SU-DHL-6 (cell line): Measurements from ENCODE around the gene ISM1.

Experiments used
- H2AFZ ChIP-seq: fragments of 200-600 bp; sonication (generic); 2 replicates; pipeline ENCODE4 v1.6.1; 2014; ENCODE audit warnings: low read depth, mild to moderate bottlenecking, moderate library complexity, mixed read lengths, antibody characterized with exemption, low read length; ENCODE audit not compliant: severe bottlenecking
- H3F3A ChIP-seq: fragments of 200-600 bp; shearing (Covaris generic); 2 replicates; pipeline ENCODE4 v1.6.0; 2016; ENCODE audit warnings: antibody characterized with exemption, mild to moderate bottlenecking; ENCODE audit not compliant: insufficient read depth
- H3K27ac ChIP-seq: fragments of 200-600 bp; sonication (generic); 2 replicates; pipeline ENCODE4 v1.5.1; 2016; ENCODE audit warnings: low read depth, mild to moderate bottlenecking, low read length, moderate library complexity, mixed read lengths
- H3K27me3 ChIP-seq: fragments of 200-600 bp; sonication (generic), shearing (Covaris generic); 2 replicates; pipeline ENCODE4 v1.6.0; 2014; ENCODE audit warnings: mild to moderate bottlenecking, low read length
- H3K36me3 ChIP-seq: fragments of 200-600 bp; sonication (generic); 2 replicates; pipeline ENCODE4 v1.6.1; 2014; ENCODE audit warnings: mild to moderate bottlenecking, low read length, mixed read lengths
- H3K4me2 ChIP-seq: fragments of 300-600, 200-600 bp; shearing (Covaris generic), sonication (generic); 2 replicates; pipeline ENCODE4 v1.6.0; 2014; ENCODE audit warnings: low read length, low read depth, mild to moderate bottlenecking; ENCODE audit not compliant: poor library complexity, severe bottlenecking
- H3K4me3 ChIP-seq: fragments of 200-600 bp; sonication (generic); 2 replicates; pipeline ENCODE4 v1.5.1; 2014; ENCODE audit warnings: antibody characterized with exemption, low read length, mild to moderate bottlenecking, mixed read lengths; ENCODE audit not compliant: insufficient read depth, poor library complexity, severe bottlenecking
- H3K79me2 ChIP-seq: fragments of 200-600 bp; sonication (generic); 2 replicates; pipeline ENCODE4 v1.6.1; 2014; ENCODE audit warnings: mild to moderate bottlenecking, low read length, moderate library complexity; ENCODE audit not compliant: insufficient read depth
- H3K9ac ChIP-seq: fragments of 200-600 bp; sonication (generic); 2 replicates; pipeline ENCODE4 v1.7.0; 2014; ENCODE audit warnings: mild to moderate bottlenecking, low read length
- H3K9me2 ChIP-seq: fragments of 200-600 bp; sonication (generic); replicated peaks from 2 replicates; pipeline ENCODE4 v1.6.1; 2014; ENCODE audit warnings: low read length; ENCODE audit not compliant: insufficient read depth
- H3K9me3 ChIP-seq: fragments of 200-600 bp; sonication (generic); 2 replicates; pipeline ENCODE4 v1.6.1; 2014; ENCODE audit warnings: low read length, mixed read lengths; ENCODE audit not compliant: insufficient read depth
- H4K20me1 ChIP-seq: fragments of 200-600 bp; sonication (generic); 2 replicates; pipeline ENCODE4 v1.6.1; 2014; ENCODE audit warnings: low read depth, mild to moderate bottlenecking, antibody characterized with exemption, low read length, moderate library complexity, mixed read lengths
- EZH2phosphoT487 ChIP-seq: fragments of 200-600 bp; sonication (generic), shearing (Covaris generic); conservative IDR thresholded peaks from 2 replicates; pipeline ENCODE4 v1.6.1; 2018; ENCODE audit warnings: mild to moderate bottlenecking, antibody characterized with exemption, low read length, moderate library complexity, mixed read lengths
- TF ChIP-seq, protein P1 (sequence below): fragments of 200-600 bp; sonication (generic); IDR thresholded peaks from one replicate; pipeline ENCODE4 v1.5.1; 2017; ENCODE audit warnings: antibody characterized with exemption, mild to moderate bottlenecking, low read length, moderate library complexity; ENCODE audit not compliant: insufficient read depth, poor library complexity, severe bottlenecking

Gene ISM1

DNA sequence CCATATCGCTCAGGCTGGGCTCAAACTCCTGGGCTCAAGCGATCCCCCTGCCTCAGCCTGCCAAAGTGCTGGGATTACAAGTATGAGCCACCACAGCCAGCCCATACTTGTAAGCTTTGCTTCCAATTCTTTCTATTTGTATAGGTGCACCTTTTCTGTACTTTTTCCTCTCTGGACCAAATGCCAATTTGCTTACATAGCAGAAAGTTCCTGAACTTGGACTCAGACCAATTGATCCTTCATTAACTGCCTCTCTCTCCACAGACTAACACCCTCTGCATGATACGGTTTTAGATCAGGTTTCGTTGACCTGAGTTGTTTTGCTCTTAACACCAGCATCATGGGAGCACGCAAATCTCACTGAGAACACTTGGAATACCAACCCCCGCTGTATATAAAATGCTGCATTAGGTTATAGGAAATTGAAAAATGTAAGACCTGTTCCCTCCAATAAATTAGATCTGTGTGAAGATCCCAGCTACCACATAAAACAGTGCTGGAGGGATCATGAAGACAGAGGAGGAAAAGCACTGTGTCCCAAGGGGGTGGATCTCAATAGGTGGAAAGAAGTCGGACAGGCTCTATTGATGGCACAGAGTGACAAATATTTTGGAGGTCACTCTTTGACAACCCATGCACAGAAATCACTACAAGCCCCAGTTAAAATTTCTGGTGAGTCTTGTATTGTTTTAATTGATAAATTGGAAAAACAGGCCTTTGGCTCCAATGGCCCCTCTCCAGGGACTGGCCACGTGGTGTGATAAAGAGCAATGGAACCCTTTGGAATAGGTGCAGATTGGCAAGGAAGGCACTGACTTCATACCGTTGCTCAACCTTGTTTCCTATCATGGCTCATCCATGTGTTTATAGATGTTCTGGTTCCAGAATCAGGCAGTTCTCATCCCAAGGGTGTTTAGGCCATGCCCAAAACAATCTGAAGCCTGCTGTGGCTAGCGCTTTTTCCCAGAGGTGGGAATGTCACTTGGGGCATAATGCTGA is 51.2 kb downstream of the ISM1 start:
- no peaks in the 10 kb centered on the region for H4K20me1 ChIP-seq
- no peaks in the 10 kb centered on the region for H3K79me2 ChIP-seq
- no peak overlapping the region for H3K4me3 ChIP-seq
- no peak overlapping the region for H3K9ac ChIP-seq
- no peaks in the 10 kb centered on the region for H3K27me3 ChIP-seq
- H2AFZ ChIP-seq: no peak overlapping the region
- H3K36me3 ChIP-seq: no peaks in the 10 kb centered on the region
- H3K27ac ChIP-seq: no peak overlapping the region
- H3K4me2 ChIP-seq: no peak overlapping the region
- no peaks in the 10 kb centered on the region for H3K9me2 ChIP-seq
- H3F3A ChIP-seq: no peaks in the 10 kb centered on the region
- TF ChIP-seq, protein P1, sequence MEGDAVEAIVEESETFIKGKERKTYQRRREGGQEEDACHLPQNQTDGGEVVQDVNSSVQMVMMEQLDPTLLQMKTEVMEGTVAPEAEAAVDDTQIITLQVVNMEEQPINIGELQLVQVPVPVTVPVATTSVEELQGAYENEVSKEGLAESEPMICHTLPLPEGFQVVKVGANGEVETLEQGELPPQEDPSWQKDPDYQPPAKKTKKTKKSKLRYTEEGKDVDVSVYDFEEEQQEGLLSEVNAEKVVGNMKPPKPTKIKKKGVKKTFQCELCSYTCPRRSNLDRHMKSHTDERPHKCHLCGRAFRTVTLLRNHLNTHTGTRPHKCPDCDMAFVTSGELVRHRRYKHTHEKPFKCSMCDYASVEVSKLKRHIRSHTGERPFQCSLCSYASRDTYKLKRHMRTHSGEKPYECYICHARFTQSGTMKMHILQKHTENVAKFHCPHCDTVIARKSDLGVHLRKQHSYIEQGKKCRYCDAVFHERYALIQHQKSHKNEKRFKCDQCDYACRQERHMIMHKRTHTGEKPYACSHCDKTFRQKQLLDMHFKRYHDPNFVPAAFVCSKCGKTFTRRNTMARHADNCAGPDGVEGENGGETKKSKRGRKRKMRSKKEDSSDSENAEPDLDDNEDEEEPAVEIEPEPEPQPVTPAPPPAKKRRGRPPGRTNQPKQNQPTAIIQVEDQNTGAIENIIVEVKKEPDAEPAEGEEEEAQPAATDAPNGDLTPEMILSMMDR: no peak
- TF ChIP-seq EZH2phosphoT487: no peak
- H3K9me3 ChIP-seq: no peaks in the 10 kb centered on the region

DNA sequence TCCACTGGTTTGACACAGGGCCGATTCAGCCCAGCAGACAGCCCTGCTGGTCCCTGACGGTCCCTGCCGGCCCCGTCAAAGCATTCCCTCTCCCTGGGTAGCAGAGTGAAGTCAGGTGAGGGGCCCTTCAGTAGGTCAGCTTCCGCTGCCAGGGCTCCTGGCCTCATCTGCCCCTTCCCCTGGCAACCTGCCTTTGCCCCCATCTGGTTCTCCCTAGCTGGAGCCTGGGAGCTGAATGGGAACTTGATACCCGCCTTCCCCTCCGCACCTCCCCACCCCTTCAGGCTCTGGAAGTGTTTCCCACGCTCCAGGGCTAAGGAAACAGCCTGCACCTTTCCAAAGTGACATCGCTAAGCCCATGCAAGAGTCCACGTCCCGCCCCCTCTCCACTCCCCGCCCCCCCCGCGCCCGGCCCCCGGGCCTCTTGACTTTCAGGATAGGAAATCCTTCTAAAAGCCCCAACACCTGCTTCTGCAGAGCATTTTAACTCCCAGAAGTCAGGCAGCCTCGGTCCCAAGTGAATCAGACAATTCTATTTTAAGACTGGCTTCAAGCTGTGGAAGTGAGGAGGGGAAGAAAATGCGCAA is 53.3 kb downstream of the ISM1 start:
- no peak overlapping the region for H2AFZ ChIP-seq

DNA sequence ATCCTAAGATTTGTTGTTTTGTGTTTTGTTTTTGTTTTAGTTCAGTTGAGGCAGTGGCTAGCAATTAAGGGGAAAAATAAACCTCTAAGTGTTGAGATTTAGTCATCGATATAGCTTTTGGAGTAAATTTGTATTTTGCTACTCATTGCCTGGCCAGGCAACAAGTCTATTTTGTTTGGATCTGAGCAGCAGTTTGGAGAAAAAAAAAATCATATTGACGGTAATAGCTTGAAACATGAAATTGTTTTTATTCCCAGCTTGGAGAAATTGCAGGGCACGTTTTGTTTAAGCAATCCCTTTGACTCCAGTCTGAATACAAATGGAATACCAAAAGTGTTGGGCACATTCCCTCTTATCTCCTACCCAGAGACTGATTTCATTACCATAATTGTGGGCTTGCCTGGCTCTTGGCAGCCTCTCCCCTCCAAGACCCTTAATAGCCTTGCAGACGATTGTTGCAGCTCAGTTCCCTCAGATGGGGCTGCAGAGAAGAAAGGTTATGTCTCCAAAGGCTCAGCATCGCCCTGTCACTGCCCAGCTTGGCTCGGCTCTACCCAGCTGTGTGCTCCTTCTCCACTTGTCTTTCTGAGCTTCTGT is 56.0 kb downstream of the ISM1 start:
- H3F3A ChIP-seq: no peaks in the 10 kb centered on the region
- H2AFZ ChIP-seq: no peak overlapping the region
- H3K36me3 ChIP-seq: no peaks in the 10 kb centered on the region
- no peak overlapping the region for H3K4me2 ChIP-seq
- H3K79me2 ChIP-seq: no peaks in the 10 kb centered on the region
- no peak overlapping the region for H3K9ac ChIP-seq
- no peaks in the 10 kb centered on the region for H3K27me3 ChIP-seq
- no peaks in the 10 kb centered on the region; the same call in 1 of the 2 replicates for H3K9me2 ChIP-seq
- TF ChIP-seq EZH2phosphoT487: no peak
- TF ChIP-seq, protein P1: no peak
- no peak overlapping the region for H3K4me3 ChIP-seq
- no peaks in the 10 kb centered on the region for H3K9me3 ChIP-seq
- H4K20me1 ChIP-seq: no peaks in the 10 kb centered on the region
- no peak overlapping the region for H3K27ac ChIP-seq

More for the DNA sequence above, 53.3 kb downstream of the ISM1 start:
- no peaks in the 10 kb centered on the region for H3F3A ChIP-seq
- H3K9ac ChIP-seq: no peak overlapping the region
- H3K4me2 ChIP-seq: no peak overlapping the region
- H3K36me3 ChIP-seq: no peaks in the 10 kb centered on the region
- H3K79me2 ChIP-seq: no peaks in the 10 kb centered on the region
- no peaks in the 10 kb centered on the region for H3K9me3 ChIP-seq
- H3K4me3 ChIP-seq: no peak overlapping the region
- no peaks in the 10 kb centered on the region; the same call in 1 of the 2 replicates for H3K9me2 ChIP-seq
- H3K27me3 ChIP-seq: no peaks in the 10 kb centered on the region
- no peak for TF ChIP-seq EZH2phosphoT487
- TF ChIP-seq, protein P1: no peak
- no peak overlapping the region for H3K27ac ChIP-seq
- H4K20me1 ChIP-seq: no peaks in the 10 kb centered on the region
